GM11168 (cell line): ENCODE data around the gene CEMIP.

Experiments
- in situ Hi-C: fragments of 300-500 bp; cut with MboI; formaldehyde crosslinking; loops from one replicate; pipeline ENCODE4 v1.12.0; 2022; ENCODE audit warnings: low sequenced_read_pairs; ENCODE audit not compliant: unreplicated experiment

Gene CEMIP

GRCh38 chr15:80840182-80841130 is 61.3 kb downstream of the CEMIP start:
- in situ Hi-C loops: no loop called here

- in situ Hi-C loops: no loop called here
Measured at GRCh38 chr15:80841541-80841940, 62.4 kb downstream of the CEMIP start.

- in situ Hi-C loops: no loop called here
Measured at GRCh38 chr15:80844011-80844732, 65.0 kb downstream of the CEMIP start.

- in situ Hi-C loops: no loop called here
Measured at GRCh38 chr15:80846031-80846815, 67.1 kb downstream of the CEMIP start.

GRCh38 chr15:80849308-80849707 is 70.1 kb downstream of the CEMIP start:
- in situ Hi-C loops: no loop called here

- in situ Hi-C loops: no loop called here
Measured at GRCh38 chr15:80850941-80851451, 71.8 kb downstream of the CEMIP start.

GRCh38 chr15:80852676-80853075 is 73.5 kb downstream of the CEMIP start:
- in situ Hi-C loops: no loop called here

GRCh38 chr15:80854104-80854503 is 74.9 kb downstream of the CEMIP start:
- in situ Hi-C loops: no loop called here

- in situ Hi-C loops: no loop called here
Measured at GRCh38 chr15:80855206-80855605, 76.0 kb downstream of the CEMIP start.

- in situ Hi-C loops: no loop called here
Measured at GRCh38 chr15:80856400-80856799, 77.2 kb downstream of the CEMIP start.

GRCh38 chr15:80856809-80857377 is 77.7 kb downstream of the CEMIP start:
- in situ Hi-C loops: no loop called here

- in situ Hi-C loops: no loop called here
Measured at GRCh38 chr15:80861731-80862170, 82.6 kb downstream of the CEMIP start.

- in situ Hi-C loops: no loop called here
Measured at GRCh38 chr15:80864666-80865065, 85.5 kb downstream of the CEMIP start.

- in situ Hi-C loops: no loop called here
Measured at GRCh38 chr15:80866936-80867335, 87.8 kb downstream of the CEMIP start.

- in situ Hi-C loops: no loop called here
Measured at GRCh38 chr15:80870366-80870765, 91.2 kb downstream of the CEMIP start.

- in situ Hi-C loops: no loop called here
Measured at GRCh38 chr15:80870893-80871292, 91.7 kb downstream of the CEMIP start.

GRCh38 chr15:80871858-80872257 is 92.7 kb downstream of the CEMIP start:
- in situ Hi-C loops: no loop called here

GRCh38 chr15:80873366-80873952 is 94.3 kb downstream of the CEMIP start:
- in situ Hi-C loops: no loop called here

- in situ Hi-C loops: no loop called here
Measured at GRCh38 chr15:80875568-80876347, 96.6 kb downstream of the CEMIP start.
